ENCODE data around the gene MRM3.
"Not testable (repeated sequence)": the region's sequence is repeated elsewhere in the genome, so short reads cannot be mapped to it uniquely, and the experiment has no call there.

Gene MRM3

GRCh38 chr17:746181-746580 lies 36.0 kb upstream of the MRM3 start:
- H3K4me2 ChIP-seq (ENCODE audit: low read depth, low read length, poor library complexity, severe bottlenecking), result no peak overlapping the region
- no peaks in the 10 kb centered on the region for H3F3A ChIP-seq (ENCODE audit: low read depth)
- peaks cover 10% of the 10 kb centered on the region for H4K20me1 ChIP-seq (ENCODE audit: insufficient read depth, low read length, poor library complexity, severe bottlenecking)
- H3K79me2 ChIP-seq (ENCODE audit: insufficient read depth, low read length), result peaks cover 33% of the 10 kb centered on the region
- no peak overlapping the region for H3K4me3 ChIP-seq (ENCODE audit: low read length, poor library complexity, severe bottlenecking)
- H3K9ac ChIP-seq (ENCODE audit: low read depth, low read length, poor library complexity, severe bottlenecking), result no peak overlapping the region
- no peaks in the 10 kb centered on the region for H3K9me3 ChIP-seq (ENCODE audit: insufficient read depth, low read depth, low read length)
- H3K4me1 ChIP-seq (ENCODE audit: insufficient read depth, low read length, poor library complexity, severe bottlenecking), result peaks cover 18% of the 10 kb centered on the region
- no peak for TF ChIP-seq EZH2phosphoT487 (IDR thresholded peaks at IDR 0.05; ENCODE audit: borderline replicate concordance)
- no peak for TF ChIP-seq CTCF (conservative IDR thresholded peaks at IDR 0.05; ENCODE audit: low read length)
- peaks cover 53% of the 10 kb centered on the region; the same call in 1 of the 2 replicates for H3K36me3 ChIP-seq (ENCODE audit: insufficient read depth, low read length)
- H2AFZ ChIP-seq (ENCODE audit: low read length), result no peak overlapping the region
- no peaks in the 10 kb centered on the region for H3K9me2 ChIP-seq (replicated peaks; ENCODE audit: low read depth, low read length)
- H3K27me3 ChIP-seq (ENCODE audit: insufficient read depth, low read length, poor library complexity, severe bottlenecking), result no peaks in the 10 kb centered on the region

GRCh38 chr17:746783-747629 lies 35.1 kb upstream of the MRM3 start:
- Histone ChIP-seq H3K79me2 (ENCODE audit: insufficient read depth, low read length) (peaks cover 40% of the 10 kb centered on the region), H3K4me1 (ENCODE audit: insufficient read depth, low read length, poor library complexity, severe bottlenecking) (peaks cover 21% of the 10 kb centered on the region), H3K9me3 (ENCODE audit: insufficient read depth, low read depth, low read length) (no peaks in the 10 kb centered on the region), H3K4me2 (ENCODE audit: low read depth, low read length, poor library complexity, severe bottlenecking) (no peak overlapping the region), H2AFZ (ENCODE audit: low read length) (no peak overlapping the region), H3F3A (ENCODE audit: low read depth) (no peaks in the 10 kb centered on the region), H3K4me3 (ENCODE audit: low read length, poor library complexity, severe bottlenecking) (no peak overlapping the region), H3K9ac (ENCODE audit: low read depth, low read length, poor library complexity, severe bottlenecking) (no peak overlapping the region), H3K9me2 (replicated peaks; ENCODE audit: low read depth, low read length) (no peaks in the 10 kb centered on the region), H3K27me3 (ENCODE audit: insufficient read depth, low read length, poor library complexity, severe bottlenecking) (no peaks in the 10 kb centered on the region), H4K20me1 (ENCODE audit: insufficient read depth, low read length, poor library complexity, severe bottlenecking) (peaks cover 10% of the 10 kb centered on the region), H3K36me3 (ENCODE audit: insufficient read depth, low read length) (peaks cover 46% of the 10 kb centered on the region; the same call in 1 of the 2 replicates)
- no peak for TF ChIP-seq EZH2phosphoT487 (IDR thresholded peaks at IDR 0.05; ENCODE audit: borderline replicate concordance)
- no peak for TF ChIP-seq CTCF (conservative IDR thresholded peaks at IDR 0.05; ENCODE audit: low read length)

GRCh38 chr17:748604-749003 lies 33.5 kb upstream of the MRM3 start:
- H3K79me2 ChIP-seq (ENCODE audit: insufficient read depth, low read length), result peaks cover 40% of the 10 kb centered on the region
- peaks cover 39% of the 10 kb centered on the region; the same call in 1 of the 2 replicates for H3K36me3 ChIP-seq (ENCODE audit: insufficient read depth, low read length)
- not testable (repeated sequence) for H4K20me1 ChIP-seq (ENCODE audit: insufficient read depth, low read length, poor library complexity, severe bottlenecking)

GRCh38 chr17:749359-749758 lies 32.8 kb upstream of the MRM3 start:
- H3F3A ChIP-seq (ENCODE audit: low read depth); H3K27me3 ChIP-seq (ENCODE audit: insufficient read depth, low read length, poor library complexity, severe bottlenecking); H4K20me1 ChIP-seq (ENCODE audit: insufficient read depth, low read length, poor library complexity, severe bottlenecking); H3K9me3 ChIP-seq (ENCODE audit: insufficient read depth, low read depth, low read length); H3K9me2 ChIP-seq (replicated peaks; ENCODE audit: low read depth, low read length); H2AFZ ChIP-seq (ENCODE audit: low read length): not testable (repeated sequence)
- Histone ChIP-seq H3K9ac (ENCODE audit: low read depth, low read length, poor library complexity, severe bottlenecking) (peak overlapping the region; percentile 86), H3K36me3 (ENCODE audit: insufficient read depth, low read length) (peaks cover 34% of the 10 kb centered on the region; the same call in 1 of the 2 replicates), H3K79me2 (ENCODE audit: insufficient read depth, low read length) (peaks cover 40% of the 10 kb centered on the region), H3K4me1 (ENCODE audit: insufficient read depth, low read length, poor library complexity, severe bottlenecking) (peaks cover 27% of the 10 kb centered on the region), H3K4me2 (ENCODE audit: low read depth, low read length, poor library complexity, severe bottlenecking) (peak overlapping the region; percentile 94), H3K4me3 (ENCODE audit: low read length, poor library complexity, severe bottlenecking) (peak overlapping the region; percentile 79)

More at GRCh38 chr17:748604-749003, 33.5 kb upstream of the MRM3 start:
- Histone ChIP-seq H3K4me3 (ENCODE audit: low read length, poor library complexity, severe bottlenecking) (peak overlapping the region; percentile 43), H3K4me1 (ENCODE audit: insufficient read depth, low read length, poor library complexity, severe bottlenecking) (peaks cover 27% of the 10 kb centered on the region), H3K4me2 (ENCODE audit: low read depth, low read length, poor library complexity, severe bottlenecking) (peak overlapping the region; percentile 51)
- not testable (repeated sequence) for H3K9me3 ChIP-seq (ENCODE audit: insufficient read depth, low read depth, low read length); H3K9ac ChIP-seq (ENCODE audit: low read depth, low read length, poor library complexity, severe bottlenecking); H3K9me2 ChIP-seq (replicated peaks; ENCODE audit: low read depth, low read length); H2AFZ ChIP-seq (ENCODE audit: low read length); H3F3A ChIP-seq (ENCODE audit: low read depth); H3K27me3 ChIP-seq (ENCODE audit: insufficient read depth, low read length, poor library complexity, severe bottlenecking)

Data from Loucy (cell line).